Measurements from ENCODE around the gene ANKRA2. TPM values are rescaled to one million over a fixed set of nuclear protein-coding genes. Genes with fewer than 3 reads are reported as not detected.
A peak's percentile ranks its signal among the peaks of the same experiment; 100 is the strongest.

The ANKRA2 gene
- total and polyA plus RNA-seq, 2 donors (not counting 3 experiments of a cell fraction or from before 2014, with no cell fraction given) = 8.6 to 19.5 TPM

GRCh38 chr5:73544429-73545402 lies 20.7 kb downstream of the ANKRA2 start:
- POLR2A ChIA-PET = interaction anchor here (0.5 kb wide), 1 partner anchor 32 kb away, joined by 3 read pairs; no protein-coding TSS in a partner anchor
- FAIRE-seq = no peak

GRCh38 chr5:73542020-73542419 lies 23.4 kb downstream of the ANKRA2 start:
- no peaks in the 10 kb centered on the region for H3K9me1 ChIP-seq (replicated peaks; ENCODE audit: control insufficient read depth, extremely low read depth, insufficient read depth, low read length)
- no peak overlapping the region for H3K4me3 ChIP-seq (replicated peaks in 1 of 3; ENCODE audit: insufficient read depth in 1 of 3, low read depth in 1 of 3, low read length in 3 of 3)
- no peaks in the 10 kb centered on the region for H3K9me3 ChIP-seq (replicated peaks; ENCODE audit: control insufficient read depth, insufficient read depth, low read length)
- H3K9ac ChIP-seq (replicated peaks; ENCODE audit: extremely low read depth, insufficient read depth, low read length) = no peak overlapping the region
- no peaks in the 10 kb centered on the region for H4K20me1 ChIP-seq (replicated peaks; ENCODE audit: control insufficient read depth, extremely low read depth, insufficient read depth, low read length)
- FAIRE-seq (no peak), DNase-seq (ENCODE audit: low read depth, low spot score) (no peak)
- TF ChIP-seq JUN (IDR thresholded peaks at IDR 0.05; ENCODE audit: borderline replicate concordance, insufficient read depth, insufficient read length, low read depth) (no peak), POLR2A (IDR thresholded peaks at IDR 0.05; ENCODE audit: low read depth, low read length) (no peak), GATA2 (IDR thresholded peaks at IDR 0.05; ENCODE audit: insufficient read depth, insufficient read length, low read depth, low read length) (no peak), FOS (IDR thresholded peaks at IDR 0.05; ENCODE audit: borderline replicate concordance, insufficient read depth, low read length) (no peak), EZH2 (IDR thresholded peaks at IDR 0.05; ENCODE audit: borderline replicate concordance, low read depth, low read length, severe bottlenecking) (no peak)
- no peaks in the 10 kb centered on the region for H3K27me3 ChIP-seq (ENCODE audit: control insufficient read depth in 2 of 2, insufficient read depth in 2 of 2, low read length in 2 of 2)
- CTCF ChIA-PET = interaction anchor here (1.2 kb wide), 1 partner anchor 22 kb away, joined by 6 read pairs; no protein-coding TSS in a partner anchor
- H3K4me1 ChIP-seq (ENCODE audit: control insufficient read depth, extremely low read depth, insufficient read depth, low read length) = peaks cover 27% of the 10 kb centered on the region
- dilution Hi-C loops (cut with MboI; ENCODE audit: extremely low pct_ligation_motif_present, low sequenced_read_pairs) (no loop called here), intact Hi-C loops (cut with micrococcal nuclease) (no loop called here)
- no peaks in the 10 kb centered on the region for H3K36me3 ChIP-seq (ENCODE audit: control insufficient read depth in 2 of 2, extremely low read depth in 1 of 2, insufficient read depth in 2 of 2, low read length in 2 of 2)
- POLR2A ChIA-PET = no interaction called here
- H2AFZ ChIP-seq (ENCODE audit: low read depth, low read length) = peak overlapping the region; percentile 26
- BruUV-seq (replicated peaks) = no TSS peak
- no peak overlapping the region for H3K27ac ChIP-seq (ENCODE audit: insufficient read depth, low read depth, low read length)
- H3K79me2 ChIP-seq (ENCODE audit: control insufficient read depth, insufficient read depth, low read length) = no peaks in the 10 kb centered on the region
- no peak overlapping the region for H3K4me2 ChIP-seq (ENCODE audit: insufficient read depth, low read length)

More at GRCh38 chr5:73544429-73545402, 20.7 kb downstream of the ANKRA2 start:
- Histone ChIP-seq H3K4me2 (ENCODE audit: insufficient read depth, low read length) (no peak overlapping the region), H3K9me3 (replicated peaks; ENCODE audit: control insufficient read depth, insufficient read depth, low read length) (no peaks in the 10 kb centered on the region), H3K4me1 (ENCODE audit: control insufficient read depth, extremely low read depth, insufficient read depth, low read length) (peaks cover 27% of the 10 kb centered on the region), H3K27ac (ENCODE audit: insufficient read depth, low read depth, low read length) (no peak overlapping the region), H3K9ac (replicated peaks; ENCODE audit: extremely low read depth, insufficient read depth, low read length) (no peak overlapping the region), H3K4me3 (replicated peaks in 1 of 3; ENCODE audit: insufficient read depth in 1 of 3, low read depth in 1 of 3, low read length in 3 of 3) (no peak overlapping the region), H3K27me3 (ENCODE audit: control insufficient read depth in 2 of 2, insufficient read depth in 2 of 2, low read length in 2 of 2) (no peaks in the 10 kb centered on the region), H3K9me1 (replicated peaks; ENCODE audit: control insufficient read depth, extremely low read depth, insufficient read depth, low read length) (no peaks in the 10 kb centered on the region), H3K79me2 (ENCODE audit: control insufficient read depth, insufficient read depth, low read length) (no peaks in the 10 kb centered on the region), H2AFZ (ENCODE audit: low read depth, low read length) (peak overlapping the region; percentile 71), H4K20me1 (replicated peaks; ENCODE audit: control insufficient read depth, extremely low read depth, insufficient read depth, low read length) (no peaks in the 10 kb centered on the region), H3K36me3 (ENCODE audit: control insufficient read depth in 2 of 2, extremely low read depth in 1 of 2, insufficient read depth in 2 of 2, low read length in 2 of 2) (no peaks in the 10 kb centered on the region)
- intact Hi-C loops (cut with micrococcal nuclease) (loop anchor here (2.0 kb wide), 1 partner anchor 20 kb away; the partner anchor contains the start of genes ANKRA2 and UTP15), dilution Hi-C loops (cut with MboI; ENCODE audit: extremely low pct_ligation_motif_present, low sequenced_read_pairs) (no loop called here)
- no TSS peak for BruUV-seq (replicated peaks)
- TF ChIP-seq MAX (IDR thresholded peaks at IDR 0.05; ENCODE audit: insufficient read depth, insufficient read length) (no peak), GATA2 (IDR thresholded peaks at IDR 0.05; ENCODE audit: insufficient read depth, insufficient read length, low read depth, low read length) (no peak), EZH2 (IDR thresholded peaks at IDR 0.05; ENCODE audit: borderline replicate concordance, low read depth, low read length, severe bottlenecking) (no peak), FOS (IDR thresholded peaks at IDR 0.05; ENCODE audit: borderline replicate concordance, insufficient read depth, low read length) (no peak), JUN (IDR thresholded peaks at IDR 0.05; ENCODE audit: borderline replicate concordance, insufficient read depth, insufficient read length, low read depth) (no peak)
- peak; percentile 76 for DNase-seq (ENCODE audit: low read depth, low spot score)
- CTCF ChIA-PET = interaction anchor here (0.5 to 1.3 kb wide), 5 partner anchors 9 to 328 kb away, joined by 3 to 5 read pairs (median 5); no protein-coding TSS in a partner anchor
